Tibial nerve (tissue), 3 donors: ENCODE measurements around the gene GMDS.

Source experiments
- CTCF ChIP-seq, 5 experiments: fragments of 200-600 bp in 3 of 5; fragments of 450-650 bp in 2 of 5; sonication (generic) in 3 of 5; IDR thresholded peaks; one replicate each; pipeline ENCODE4 v1.5.1; 2016 to 2019; ENCODE audit warnings: antibody characterized with exemption in 5 of 5, mild to moderate bottlenecking in 3 of 5, moderate library complexity in 2 of 5
- POLR2A ChIP-seq, 2 donors: fragments of 450-650 bp; IDR thresholded peaks; one replicate each; pipeline ENCODE4 v1.6.1; 2017; ENCODE audit warnings: antibody characterized with exemption in 2 of 2, mild to moderate bottlenecking in 2 of 2, moderate library complexity in 2 of 2

GRCh38 chr6:1597924-1598323, 647.5 kb downstream of the GMDS start:
- TF ChIP-seq CTCF (IDR thresholded peaks at IDR 0.05) (no peak), POLR2A (IDR thresholded peaks at IDR 0.05) (no peak)
